Fibroblast of upper back skin (primary cell): Measurements from ENCODE around the gene SP110.

Experiments
- DNase-seq: peaks from one replicate; pipeline ENCODE4 v3.0.0-alpha.2; 2013

SP110 gene

DNA sequence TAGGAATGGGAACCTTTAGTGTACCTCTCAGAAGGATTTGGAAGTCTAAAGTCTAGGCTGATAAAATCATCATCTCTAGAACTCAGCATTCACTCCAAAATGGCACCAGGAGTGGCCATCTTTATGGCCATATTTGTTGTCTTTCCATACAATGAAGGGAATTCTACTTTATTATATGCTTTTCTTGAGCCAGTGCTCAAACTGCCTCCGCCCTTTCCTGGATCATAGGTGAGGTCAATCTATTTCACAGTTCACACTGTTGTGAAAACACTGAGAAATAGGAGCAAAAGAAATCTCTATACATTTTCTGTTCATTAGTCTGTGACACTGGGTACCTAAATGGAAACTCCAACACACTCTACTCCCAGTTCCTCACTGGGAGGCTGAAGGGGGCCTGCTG lies 55.6 kb downstream of the SP110 start:
- no peak for DNase-seq

DNA sequence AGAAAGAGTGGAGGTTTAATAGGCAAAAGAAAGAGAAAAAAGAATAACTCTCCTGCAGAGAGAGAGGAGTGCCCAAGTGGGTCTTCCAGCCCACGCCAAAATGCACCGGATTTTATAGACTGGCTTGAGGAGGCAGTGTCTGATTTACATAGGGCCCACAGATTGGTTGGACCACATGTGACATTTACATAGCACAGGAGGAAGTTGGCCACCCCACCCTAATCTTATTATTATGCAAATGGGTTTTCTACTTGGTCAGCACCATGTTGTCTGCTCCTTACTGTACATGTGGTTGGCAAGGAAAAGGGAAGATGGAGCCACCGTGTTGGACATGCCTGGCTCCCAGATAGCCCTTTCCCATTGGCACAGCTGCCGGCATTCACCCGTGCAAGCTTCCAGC lies 56.8 kb downstream of the SP110 start:
- DNase-seq, result no peak

DNA sequence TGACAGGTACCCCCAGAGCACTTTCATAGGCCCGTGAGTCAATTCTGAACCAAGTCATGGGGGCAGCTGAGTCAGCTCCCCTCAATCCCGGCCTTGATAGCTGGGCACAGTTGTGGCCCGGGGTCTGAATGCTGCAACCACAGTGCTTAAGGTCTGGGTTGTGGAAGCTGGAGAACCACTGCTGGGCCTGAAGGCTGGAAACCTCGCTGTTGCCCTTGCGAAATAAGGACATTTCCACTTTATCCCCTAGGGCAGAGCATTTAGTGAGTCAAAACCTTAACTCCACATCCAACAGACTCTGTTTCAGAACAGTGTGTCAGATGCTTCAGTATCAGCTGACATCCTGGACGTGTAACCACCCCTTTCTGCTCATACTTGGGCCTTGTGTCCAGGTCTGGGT lies 58.6 kb downstream of the SP110 start:
- DNase-seq, result peak; percentile 22

DNA sequence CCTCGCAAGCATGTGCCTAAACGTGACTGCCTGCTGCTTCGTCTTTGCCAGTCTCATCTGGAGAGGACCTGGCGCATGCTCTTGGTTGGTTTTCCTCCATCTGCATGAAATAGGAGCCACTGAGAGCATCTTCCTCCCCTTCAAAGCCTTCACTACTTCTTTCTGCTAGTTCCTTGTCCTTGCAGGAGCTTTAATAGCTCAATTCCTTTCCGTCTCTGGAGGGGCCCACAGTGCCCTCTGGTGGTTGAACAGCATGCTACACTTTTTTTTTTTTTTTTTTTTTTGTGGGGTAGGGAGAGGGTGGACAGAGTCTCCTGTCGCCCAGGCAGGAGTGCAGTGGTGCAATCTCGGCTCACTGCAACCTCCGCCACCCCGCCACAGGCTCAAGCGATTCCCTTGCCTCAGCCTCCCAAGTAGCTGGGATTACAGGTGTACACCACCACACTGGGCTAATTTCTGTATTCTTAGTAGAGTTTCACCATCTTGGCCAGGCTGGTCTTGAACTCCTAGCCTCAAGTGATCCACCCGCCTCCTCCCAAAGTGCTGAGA lies 59.6 kb downstream of the SP110 start:
- peak; percentile 32 for DNase-seq

DNA sequence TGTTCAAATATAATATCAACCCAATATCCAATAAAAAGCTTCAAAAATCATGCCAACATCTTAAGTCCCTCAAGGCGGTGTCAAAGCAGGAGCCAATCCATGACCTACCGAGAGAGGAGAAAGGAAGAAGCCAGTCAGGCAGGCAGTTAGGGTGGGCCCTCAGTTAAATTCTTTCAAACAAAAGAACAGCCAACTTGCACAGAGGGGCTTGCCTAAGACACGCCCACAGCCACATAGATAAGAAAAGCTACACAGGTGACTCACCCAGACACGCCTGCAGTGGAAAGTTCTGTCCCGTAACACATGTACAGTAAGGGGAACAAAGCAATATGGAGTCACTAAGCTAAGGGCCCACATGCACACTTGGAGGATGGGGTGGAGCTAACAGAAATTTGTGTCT lies 61.3 kb downstream of the SP110 start:
- no peak for DNase-seq

DNA sequence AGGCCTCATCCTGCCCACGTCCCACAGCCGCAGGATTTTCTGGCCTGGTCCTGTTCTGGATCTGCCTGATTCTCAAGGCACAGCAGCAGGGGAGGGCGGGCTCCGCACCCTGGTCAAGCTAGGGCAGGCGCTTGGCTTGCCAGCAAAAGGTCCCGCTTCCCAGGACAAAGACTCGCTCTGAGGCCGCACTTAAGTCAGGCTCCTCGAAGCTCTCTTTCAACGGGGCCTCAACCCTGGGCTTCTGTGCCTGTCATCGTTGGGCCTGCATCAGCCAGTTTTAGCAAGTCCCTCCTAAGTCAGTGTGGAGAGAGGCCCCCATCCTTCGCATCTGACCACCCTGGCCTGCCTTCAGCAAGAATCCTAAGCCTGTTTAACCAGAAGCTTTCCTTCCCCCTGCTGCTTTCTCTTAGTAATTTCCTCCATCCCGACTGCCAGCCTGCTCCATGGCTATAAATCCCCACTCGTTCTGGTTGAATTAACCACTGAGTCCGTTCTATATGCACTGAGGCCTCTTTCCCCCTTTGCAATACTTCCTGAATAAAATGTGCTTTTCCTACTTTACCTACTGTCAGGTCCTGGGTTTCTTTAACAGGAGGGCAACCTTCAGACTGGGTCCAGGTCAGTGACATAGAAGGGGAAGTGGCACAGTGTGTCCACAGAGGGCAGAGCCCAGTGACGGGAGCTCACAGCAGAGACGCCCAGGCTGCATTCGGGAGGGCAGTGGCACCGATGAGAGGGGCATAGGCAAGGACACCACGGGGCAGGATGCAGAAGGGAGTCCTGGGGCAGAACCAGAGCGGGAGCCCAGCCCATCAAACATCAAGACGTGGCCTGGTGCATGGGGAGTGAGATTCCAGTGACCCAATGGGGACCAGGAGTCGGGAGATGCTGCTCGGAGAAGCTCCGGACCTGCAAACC lies 62.7 kb downstream of the SP110 start:
- no peak for DNase-seq

DNA sequence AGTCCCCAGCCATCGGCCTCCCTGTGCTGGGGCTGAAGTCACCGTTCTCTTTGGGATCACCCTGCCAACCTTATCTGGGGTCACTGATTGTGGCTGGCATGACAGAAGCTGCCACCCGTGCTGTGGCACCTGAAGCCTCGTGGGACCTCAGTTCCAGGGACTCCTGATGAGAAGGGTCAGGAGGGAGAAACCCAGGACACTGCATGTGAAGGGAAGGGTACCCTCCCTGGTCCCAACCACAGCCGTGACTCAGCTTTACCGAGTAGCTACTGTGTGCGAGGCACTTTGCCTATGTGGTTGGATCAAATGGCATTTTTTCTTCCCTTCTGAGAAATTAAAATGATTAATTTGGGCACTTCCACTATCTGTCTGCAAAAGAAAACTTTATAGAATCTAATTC lies 64.4 kb downstream of the SP110 start:
- DNase-seq, result no peak

DNA sequence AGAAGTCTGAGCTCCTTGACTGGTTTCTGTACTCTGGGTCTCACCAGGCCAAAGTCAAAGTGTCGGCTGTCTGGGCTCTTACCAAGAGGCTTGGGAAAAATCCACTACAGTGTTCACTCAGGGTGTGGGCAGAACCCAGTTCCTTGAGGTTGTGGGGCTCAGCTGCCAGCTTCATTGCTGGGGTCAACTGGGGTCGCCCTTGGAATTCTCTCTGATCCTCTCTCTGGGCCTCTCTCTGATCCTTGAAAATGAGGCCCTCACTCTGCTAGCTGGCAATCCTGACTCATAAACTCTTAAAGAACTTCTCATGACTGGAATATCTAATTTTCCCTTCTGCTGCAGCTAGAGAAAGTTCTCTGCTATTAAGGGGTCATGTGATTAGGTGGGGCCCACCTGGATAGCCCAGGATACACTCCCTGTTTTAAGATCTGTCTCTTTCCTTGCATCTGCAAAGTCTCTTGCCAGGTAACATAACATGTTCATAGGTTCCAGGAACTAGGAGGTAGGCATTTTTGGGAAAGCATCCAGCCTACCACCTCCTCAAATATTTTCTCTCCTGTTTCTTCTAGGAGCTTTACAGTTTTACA lies 66.3 kb downstream of the SP110 start:
- DNase-seq, result no peak

DNA sequence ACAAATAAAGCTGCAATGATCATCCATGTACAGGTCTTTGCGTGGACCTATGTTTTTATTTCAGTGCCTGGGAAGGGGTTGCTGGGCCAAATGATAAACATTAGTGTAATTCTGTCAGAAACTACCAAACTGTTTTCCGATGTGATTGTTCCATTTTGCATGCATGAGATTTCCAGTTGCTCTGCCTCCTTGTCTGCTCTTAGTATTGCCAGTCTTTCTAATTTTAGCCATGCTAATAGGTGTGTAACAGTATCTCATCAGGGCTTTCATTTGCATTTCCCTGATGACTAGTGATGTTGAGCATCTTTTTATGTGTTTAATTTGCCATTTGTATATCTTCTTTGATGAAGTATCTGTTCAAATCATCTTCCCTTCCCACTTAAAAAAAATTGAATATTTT lies 67.5 kb downstream of the SP110 start:
- DNase-seq, result no peak

DNA sequence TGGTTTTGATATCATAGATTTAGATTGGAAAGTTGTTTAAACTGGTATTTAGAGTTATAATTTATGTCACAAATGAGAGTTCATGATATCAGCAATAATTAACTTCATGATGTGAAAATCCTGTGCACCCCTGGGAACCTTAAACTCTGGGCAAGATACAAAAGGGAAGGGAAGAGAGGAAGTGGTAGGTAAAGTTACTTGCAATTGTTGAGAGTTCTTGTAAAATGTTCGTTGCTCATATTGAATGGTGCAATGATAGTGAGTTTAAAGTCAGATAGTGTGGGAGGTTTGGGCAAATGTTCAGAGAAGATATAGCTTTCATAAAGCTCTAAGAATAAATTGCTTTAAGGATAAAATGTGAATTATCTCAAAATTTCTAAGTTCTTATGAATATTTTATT lies 75.4 kb downstream of the SP110 start:
- no peak for DNase-seq

DNA sequence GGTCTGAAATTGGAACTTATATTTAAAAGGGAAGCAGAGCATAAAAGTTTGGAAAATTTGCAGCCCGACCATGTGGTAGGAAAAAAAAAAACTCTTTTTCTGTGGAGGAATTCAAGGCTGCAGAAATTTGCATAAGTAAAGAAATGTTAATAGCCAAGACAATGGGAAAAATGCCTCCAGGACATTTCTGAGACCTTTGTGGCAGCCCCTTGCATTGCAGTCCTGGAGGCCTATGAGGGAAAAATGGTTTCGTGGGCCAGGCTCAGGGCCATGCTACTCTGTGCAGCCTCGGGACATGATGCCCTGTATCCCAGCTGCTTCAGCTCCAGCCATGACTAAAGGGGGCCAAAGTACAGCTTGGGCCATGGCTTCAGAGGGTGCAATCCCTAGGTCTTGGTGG lies 79.1 kb downstream of the SP110 start:
- DNase-seq, result no peak

DNA sequence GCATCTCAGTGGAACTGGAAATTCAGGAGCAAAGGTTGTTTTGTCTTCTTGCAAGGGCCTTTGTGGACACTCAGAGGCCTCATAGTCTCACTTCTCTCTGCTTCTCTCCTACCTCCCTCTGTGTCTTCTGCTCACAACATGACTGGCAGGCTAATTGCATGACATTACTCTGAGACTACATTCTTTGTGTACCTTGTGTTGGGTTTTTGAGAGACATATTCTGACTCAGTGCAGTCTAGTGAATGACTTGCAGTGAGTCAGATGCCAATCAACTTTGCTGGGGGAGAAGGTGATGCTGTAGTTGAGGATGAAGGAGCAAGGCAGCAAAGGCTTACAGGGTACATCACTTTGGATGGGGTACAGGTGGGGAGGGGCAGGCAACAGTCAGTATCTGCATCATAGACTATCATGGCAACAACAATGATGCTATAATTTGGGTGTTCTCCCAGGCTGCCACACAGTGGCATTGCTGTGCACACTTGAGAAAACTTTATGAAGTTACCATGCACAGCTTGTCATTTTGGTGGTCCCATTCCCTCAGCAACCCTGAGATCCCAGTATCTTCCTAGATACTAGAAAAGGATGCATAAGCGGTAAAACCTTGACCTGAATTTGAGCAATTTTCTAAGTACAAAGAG lies 81.8 kb downstream of the SP110 start:
- DNase-seq, result peak; percentile 15

DNA sequence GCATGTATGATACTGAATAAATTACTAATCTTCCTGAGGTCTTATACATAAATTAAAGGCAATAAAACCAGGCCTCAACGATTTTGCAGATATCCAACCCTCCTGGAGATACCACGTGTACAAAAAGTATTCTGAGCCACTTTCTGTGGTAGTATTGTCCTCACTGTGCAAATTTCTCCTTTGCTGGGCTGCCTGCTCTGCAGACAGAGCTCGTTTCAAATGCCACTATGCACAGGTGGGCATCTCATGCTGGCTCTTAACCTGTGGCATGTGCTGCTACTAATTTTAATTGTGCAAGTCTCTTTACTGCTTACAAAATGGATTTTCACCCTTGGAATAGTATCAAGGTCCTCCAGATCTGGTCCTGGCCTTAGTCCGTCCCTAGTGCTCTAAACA lies 84.7 kb downstream of the SP110 start:
- DNase-seq, result no peak

DNA sequence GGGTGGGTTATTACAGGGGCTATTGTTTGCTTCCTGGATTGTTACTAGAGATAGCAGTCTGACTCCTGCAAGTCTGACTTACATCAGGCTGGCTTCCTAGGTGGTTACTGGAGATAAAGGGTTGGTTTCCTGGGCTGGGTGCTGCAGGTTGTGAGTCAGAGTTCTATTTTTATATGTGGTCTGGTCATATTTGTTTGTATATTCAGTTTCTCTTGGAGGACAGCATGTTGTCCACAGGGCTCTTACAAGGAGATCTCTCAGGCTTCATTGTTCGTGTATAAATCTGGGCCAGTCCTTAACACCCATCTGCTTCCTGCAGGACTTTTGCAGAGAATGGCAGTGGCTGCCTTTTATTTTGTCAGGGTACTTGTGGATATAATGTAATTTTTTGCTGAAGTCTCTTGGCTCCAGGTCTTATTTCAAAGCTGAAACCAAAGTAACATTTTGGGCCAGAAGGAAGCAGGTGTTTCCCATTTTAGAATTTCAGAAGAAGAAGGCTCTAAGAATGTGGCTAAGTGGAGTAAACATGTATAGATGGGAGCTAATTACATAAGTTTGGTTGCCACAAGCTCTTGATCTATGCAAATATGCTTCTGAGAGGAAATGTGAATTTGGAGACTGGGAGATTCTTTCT lies 85.2 kb downstream of the SP110 start:
- DNase-seq, result peak; percentile 38

DNA sequence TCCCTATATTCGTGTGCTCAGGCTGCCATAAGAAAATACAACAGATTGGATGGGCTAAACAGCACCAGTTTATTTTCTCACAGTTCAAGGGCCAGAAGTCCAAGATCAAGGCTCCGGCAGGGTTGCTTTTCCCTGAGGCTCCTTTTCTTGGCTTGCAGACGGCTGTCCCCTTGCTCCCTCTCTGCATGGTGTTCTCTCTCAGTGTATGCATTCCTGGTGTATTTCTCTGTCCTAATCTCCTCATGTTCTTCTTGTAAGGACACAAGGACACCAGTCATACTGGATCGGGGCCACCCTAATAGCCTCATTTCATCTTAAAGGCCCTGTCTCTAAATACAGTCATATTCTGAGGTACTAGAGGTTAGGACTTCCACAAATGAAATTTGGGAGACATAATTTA lies 88.4 kb downstream of the SP110 start:
- DNase-seq, result no peak

DNA sequence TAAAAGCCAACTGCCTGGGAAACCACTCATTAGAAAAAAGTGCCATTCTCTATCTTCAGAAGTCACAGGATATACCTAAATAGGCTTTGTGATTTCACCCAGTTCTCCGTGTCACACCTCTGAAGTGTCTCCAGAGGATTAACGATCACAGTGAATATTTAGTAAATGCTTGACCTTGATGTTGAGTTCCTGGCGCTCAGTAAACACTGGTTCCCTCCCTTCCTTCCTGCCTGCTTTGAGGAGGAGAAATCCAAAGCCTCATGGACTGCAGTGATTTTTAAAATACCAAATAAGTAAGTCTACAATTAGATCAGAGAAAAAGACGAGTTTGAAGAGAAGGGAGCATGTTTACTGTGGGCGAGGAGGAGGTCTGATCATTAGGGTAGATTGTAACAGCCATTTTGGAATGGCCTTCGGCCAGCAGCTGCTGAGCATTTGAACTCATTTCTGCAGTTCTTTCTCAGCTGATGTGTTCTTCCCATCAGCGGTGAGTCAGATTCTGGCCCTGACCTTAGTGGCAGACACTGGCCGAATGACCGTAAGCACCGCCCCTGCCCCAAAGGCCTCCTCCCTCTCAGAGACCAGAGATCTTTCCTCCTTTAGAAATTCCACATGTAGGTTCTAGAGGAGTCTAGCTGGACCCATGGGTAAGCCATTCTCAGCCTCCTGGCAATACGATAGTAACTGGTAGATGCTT lies 89.0 kb downstream of the SP110 start:
- DNase-seq, result peak; percentile 49

DNA sequence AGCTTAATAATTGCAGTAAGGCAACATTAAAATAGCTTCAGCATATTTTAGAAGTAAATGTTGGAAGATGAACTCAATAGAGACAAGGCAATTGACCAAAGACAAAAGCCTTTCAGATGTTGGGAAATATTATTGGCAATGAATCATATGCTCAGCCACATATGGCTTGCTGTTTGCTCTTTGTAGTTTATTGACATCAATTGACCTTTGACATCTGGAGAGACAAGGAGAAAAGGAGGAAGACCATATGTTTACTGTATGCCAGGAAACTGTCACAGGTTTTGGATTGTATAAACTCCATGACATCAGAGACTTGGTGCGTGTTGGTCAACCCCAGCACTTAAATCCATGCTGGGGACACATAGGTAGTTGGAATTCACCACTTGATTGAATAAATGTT lies 90.4 kb downstream of the SP110 start:
- peak; percentile 5 for DNase-seq

DNA sequence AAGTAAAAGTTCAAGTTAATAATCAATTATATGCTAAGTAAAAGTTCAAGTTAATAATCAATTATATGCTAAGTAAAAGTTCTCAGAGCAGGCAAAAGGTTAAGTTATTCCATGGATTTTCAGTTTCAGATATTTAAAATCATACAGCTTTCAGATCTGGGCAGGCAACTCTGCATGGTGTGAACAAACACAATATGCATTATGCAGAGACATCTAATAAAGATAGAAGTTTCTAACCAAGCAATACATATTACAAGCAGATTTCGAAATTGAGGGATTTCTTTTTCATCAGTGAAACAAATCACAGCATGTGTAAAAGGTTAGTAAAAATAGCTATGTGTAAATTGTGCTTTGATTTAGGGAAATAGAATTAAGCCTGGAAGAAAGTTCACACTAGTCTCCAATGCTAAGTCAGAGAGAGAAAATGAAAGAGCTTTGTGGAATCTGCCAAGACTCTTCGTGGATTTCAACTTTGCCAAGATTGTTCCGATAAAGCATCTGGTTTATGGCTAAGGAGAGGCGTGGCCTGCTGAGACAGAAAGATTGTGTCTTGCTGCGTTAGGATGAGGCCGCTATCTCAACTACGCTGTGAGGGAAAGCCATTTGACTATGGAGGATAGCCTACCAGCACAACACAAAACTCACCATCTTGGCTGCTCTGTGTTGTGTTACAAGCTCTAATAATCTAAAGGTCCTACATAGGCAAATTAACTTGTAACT lies 91.0 kb downstream of the SP110 start:
- DNase-seq, result peak; percentile 53

DNA sequence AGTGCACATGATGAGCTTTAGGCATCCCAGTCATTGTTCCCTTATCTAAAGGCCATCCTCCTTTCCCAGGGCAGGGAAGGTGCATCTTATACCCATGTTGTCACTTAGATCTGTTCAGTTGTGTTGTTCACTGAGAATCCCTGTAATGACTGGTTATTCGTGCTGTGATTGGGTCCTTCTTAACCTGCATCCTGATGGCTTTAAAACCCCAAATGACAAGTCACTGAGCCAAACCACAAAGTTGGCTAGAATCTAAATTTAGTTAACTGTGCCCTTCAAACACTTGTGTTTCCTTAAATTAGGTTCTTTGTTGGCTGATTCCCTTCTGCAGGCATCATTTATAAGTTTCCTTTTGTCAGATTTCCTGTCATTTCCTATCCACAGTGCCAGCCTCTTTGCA lies 92.6 kb downstream of the SP110 start:
- DNase-seq, result no peak

DNA sequence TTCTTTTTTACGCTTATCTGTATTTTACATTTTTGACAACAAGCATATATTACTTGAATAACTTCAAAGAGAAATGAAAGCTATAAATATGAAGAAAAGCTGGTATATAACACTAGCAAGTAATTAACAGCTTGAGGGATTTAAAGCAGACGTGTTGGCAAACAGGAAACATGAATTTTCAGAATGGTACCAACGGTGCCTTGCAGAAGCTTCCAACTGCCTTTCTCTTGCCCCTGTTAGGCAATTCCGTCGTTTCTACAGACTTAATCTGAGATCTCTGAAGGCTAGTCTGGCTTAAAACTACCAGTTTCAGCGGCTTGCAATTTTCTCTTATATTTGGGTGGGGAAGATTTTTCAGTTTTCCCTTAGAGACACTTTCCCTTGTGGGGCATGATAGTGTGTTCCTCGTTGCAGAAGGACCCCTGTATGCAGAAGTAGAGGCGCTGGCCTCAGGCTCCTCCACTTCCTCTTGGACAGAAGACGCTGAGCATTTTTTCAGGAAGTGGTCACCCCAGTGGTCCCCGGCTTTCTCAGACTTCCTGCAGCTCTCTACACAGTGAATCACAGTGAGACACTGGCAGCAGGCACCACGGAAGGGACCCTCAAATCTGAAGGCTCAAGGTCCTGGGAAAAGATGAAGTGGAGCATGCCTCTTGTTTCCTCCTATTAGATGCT lies 94.9 kb downstream of the SP110 start:
- DNase-seq, result no peak

DNA sequence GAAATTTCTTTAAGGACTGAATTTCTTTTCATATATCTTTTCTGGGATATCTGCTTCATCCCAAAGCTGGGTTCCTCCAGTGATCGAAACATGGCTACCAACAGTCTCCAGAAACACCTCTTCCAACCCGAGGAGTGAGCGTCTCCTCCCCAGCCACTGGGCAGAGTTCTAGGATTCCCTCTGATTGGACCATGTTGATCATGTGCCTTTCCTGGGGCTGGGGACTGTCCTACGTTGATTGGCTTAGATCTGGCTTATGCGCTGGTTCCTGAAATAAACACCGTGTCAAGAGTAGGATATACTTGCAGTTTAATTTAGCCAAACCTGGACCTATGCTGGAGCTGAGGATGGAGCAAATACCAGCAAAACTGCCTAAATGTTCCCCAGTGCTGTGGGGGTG lies 95.5 kb downstream of the SP110 start:
- no peak for DNase-seq
